Gastroesophageal sphincter (tissue), 4 donors: ENCODE measurements around the gene RAPGEF1. TPM values are rescaled to one million over a fixed set of nuclear protein-coding genes. Genes with fewer than 3 reads are reported as not detected.
A peak's percentile ranks its signal among the peaks of the same experiment; 100 is the strongest.
"Not testable (repeated sequence)": the region's sequence is repeated elsewhere in the genome, so short reads cannot be mapped to it uniquely, and the experiment has no call there.

ENCODE experiments used
- ATAC-seq: fragments of 150-250 bp; one replicate; pipeline ENCODE4 v1.9.1; 2016; ENCODE audit warnings: mild to moderate bottlenecking, moderate library complexity
- H3K27ac ChIP-seq, 4 donors: fragments of 200-600 bp; sonication (generic) in 3 of 4; 1 replicate in 3 of 4; 2 replicates in 1 of 4; pipeline ENCODE4 v1.5.1; 2016 to 2019
- H3K27me3 ChIP-seq: fragments of 200-600 bp; sonication (generic); one replicate; pipeline ENCODE4 v1.5.1; 2019
- H3K36me3 ChIP-seq, 2 donors: fragments of 200-600 bp; sonication (generic); one replicate each; pipeline ENCODE4 v1.5.1; 2019; ENCODE audit warnings: control low read depth in 1 of 2
- H3K4me1 ChIP-seq, 3 donors: fragments of 200-600 bp; sonication (generic); 1 replicate in 2 of 3; 2 replicates in 1 of 3; pipeline ENCODE4 v1.5.1; 2016 to 2019; ENCODE audit warnings: control low read depth in 2 of 3
- H3K4me3 ChIP-seq, 2 donors: fragments of 200-600 bp; sonication (generic); one replicate each; pipeline ENCODE4 v1.5.1; 2019; ENCODE audit warnings: mild to moderate bottlenecking in 1 of 2, moderate library complexity in 1 of 2
- H3K9me3 ChIP-seq, 3 donors: fragments of 200-600 bp; sonication (generic); one replicate each; pipeline ENCODE4 v1.5.1; 2017 to 2019; ENCODE audit warnings: control low read depth in 2 of 3
- EP300 ChIP-seq: sonication (generic); formaldehyde crosslinking; IDR thresholded peaks from one replicate; pipeline ENCODE4 v1.6.1; 2017; ENCODE audit warnings: antibody characterized with exemption, mild to moderate bottlenecking
- POLR2A ChIP-seq, 2 donors: fragments of 450-650 bp; IDR thresholded peaks; one replicate each; pipeline ENCODE4 v1.6.1; 2017; ENCODE audit warnings: antibody characterized with exemption in 2 of 2, mild to moderate bottlenecking in 2 of 2, moderate library complexity in 1 of 2
- POLR2AphosphoS5 ChIP-seq: sonication (generic); formaldehyde crosslinking; IDR thresholded peaks from one replicate; pipeline ENCODE4 v1.6.1; 2017; ENCODE audit warnings: antibody characterized with exemption
- WGBS, 2 donors: methylation state at CpG; one replicate each; pipeline ENCODE4 v1.1.5; 2018; ENCODE audit warnings: low coverage in 1 of 2; 5-methylcytosine and 5-hydroxymethylcytosine counted together
- total RNA-seq, 4 donors: library from RNA; depleted of rRNA; stranded (reverse); fragments of >200 nt; gene quantifications; one replicate each; pipeline ENCODE4 v1.1.0, GENCODE V29; 2016
- TF ChIP-seq, protein P1 (sequence below), 4 experiments: fragments of 200-600 bp in 2 of 4; fragments of 450-650 bp in 2 of 4; sonication (generic) in 1 of 4; IDR thresholded peaks; one replicate each; pipeline ENCODE4 v1.5.1; 2017 to 2019; ENCODE audit warnings: antibody characterized with exemption in 4 of 4, mild to moderate bottlenecking in 2 of 4, moderate library complexity in 2 of 4

Gene RAPGEF1
- total RNA-seq, 4 donors from 2014 or later: 47.5 to 162 (median 77.6) TPM

- H3K36me3 ChIP-seq: no peaks in the 10 kb centered on the region
- peak overlapping the region in 1 of 2 donors; percentile 19 for H3K4me3 ChIP-seq
- WGBS, 2 donors: 35 to 42% methylated on average over 8 to 11 of the region's 11 CpGs
- no peaks in the 10 kb centered on the region for H3K9me3 ChIP-seq
- peak overlapping the region in 2 of 4 donors; percentile 48 to 55 for H3K27ac ChIP-seq
- no peaks in the 10 kb centered on the region for H3K27me3 ChIP-seq
- TF ChIP-seq POLR2A (IDR thresholded peaks at IDR 0.05) (no peak), POLR2AphosphoS5 (no peak), EP300 (no peak)
- TF ChIP-seq, protein P1, sequence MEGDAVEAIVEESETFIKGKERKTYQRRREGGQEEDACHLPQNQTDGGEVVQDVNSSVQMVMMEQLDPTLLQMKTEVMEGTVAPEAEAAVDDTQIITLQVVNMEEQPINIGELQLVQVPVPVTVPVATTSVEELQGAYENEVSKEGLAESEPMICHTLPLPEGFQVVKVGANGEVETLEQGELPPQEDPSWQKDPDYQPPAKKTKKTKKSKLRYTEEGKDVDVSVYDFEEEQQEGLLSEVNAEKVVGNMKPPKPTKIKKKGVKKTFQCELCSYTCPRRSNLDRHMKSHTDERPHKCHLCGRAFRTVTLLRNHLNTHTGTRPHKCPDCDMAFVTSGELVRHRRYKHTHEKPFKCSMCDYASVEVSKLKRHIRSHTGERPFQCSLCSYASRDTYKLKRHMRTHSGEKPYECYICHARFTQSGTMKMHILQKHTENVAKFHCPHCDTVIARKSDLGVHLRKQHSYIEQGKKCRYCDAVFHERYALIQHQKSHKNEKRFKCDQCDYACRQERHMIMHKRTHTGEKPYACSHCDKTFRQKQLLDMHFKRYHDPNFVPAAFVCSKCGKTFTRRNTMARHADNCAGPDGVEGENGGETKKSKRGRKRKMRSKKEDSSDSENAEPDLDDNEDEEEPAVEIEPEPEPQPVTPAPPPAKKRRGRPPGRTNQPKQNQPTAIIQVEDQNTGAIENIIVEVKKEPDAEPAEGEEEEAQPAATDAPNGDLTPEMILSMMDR (IDR thresholded peaks at IDR 0.05): no peak
- ATAC-seq: no peak
- peaks cover 15 to 63% (median 20%) of the 10 kb centered on the region in 3 donors for H3K4me1 ChIP-seq
Measured at GRCh38 chr9:131682261-131682660, 57.6 kb downstream of the RAPGEF1 start.

GRCh38 chr9:131681826-131682225, 58.0 kb downstream of the RAPGEF1 start:
- WGBS, 2 donors: 57 to 61% methylated on average over 9 to 10 of the region's 10 CpGs
- not testable (repeated sequence) for ATAC-seq, H3K36me3 ChIP-seq, H3K9me3 ChIP-seq, H3K27me3 ChIP-seq
- H3K4me1 ChIP-seq: peaks cover 19 to 67% (median 22%) of the 10 kb centered on the region in 3 donors
- peak overlapping the region in 1 of 2 donors; percentile 19 for H3K4me3 ChIP-seq
- peak overlapping the region in 2 of 4 donors; percentile 48 to 55 for H3K27ac ChIP-seq

DNA sequence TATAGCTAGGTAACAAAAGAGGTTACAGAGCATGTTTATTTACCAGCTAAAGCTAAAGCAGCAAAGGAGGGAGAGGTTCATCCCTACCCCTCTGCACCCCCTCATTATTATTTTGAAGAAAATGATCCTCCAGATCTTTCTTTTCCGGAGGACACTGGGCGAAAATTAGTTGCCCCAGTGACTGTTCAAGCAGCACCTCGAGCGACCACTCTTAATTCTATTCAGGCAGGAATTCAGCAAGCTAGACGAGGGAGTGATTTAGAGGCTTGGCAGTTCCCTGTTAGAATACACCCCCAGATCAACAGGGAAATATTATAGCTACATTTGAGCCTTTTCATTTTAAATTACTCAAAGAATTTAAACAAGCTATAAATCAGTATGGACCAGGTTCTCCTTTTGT, 58.8 kb downstream of the RAPGEF1 start:
- not testable (repeated sequence) for H3K27me3 ChIP-seq, H3K27ac ChIP-seq, ATAC-seq, H3K4me3 ChIP-seq, H3K36me3 ChIP-seq, H3K9me3 ChIP-seq
- H3K4me1 ChIP-seq: peaks cover 26 to 69% (median 28%) of the 10 kb centered on the region in 3 donors
- WGBS, 2 donors: 67 to 89% methylated on average over 1 to 5 of the region's 5 CpGs

- Histone ChIP-seq H3K36me3 (no peaks in the 10 kb centered on the region), H3K9me3 (no peaks in the 10 kb centered on the region), H3K27me3 (no peaks in the 10 kb centered on the region), H3K4me3 (no peak overlapping the region), H3K4me1 (peaks cover 28 to 82% (median 41%) of the 10 kb centered on the region in 3 donors), H3K27ac (peak overlapping the region; percentile 57 to 84 (median 82))
- 61 to 81% methylated on average over 3 to 8 of the region's 12 CpGs for WGBS, 2 donors
- ATAC-seq: no peak
- no peak for TF ChIP-seq POLR2A (IDR thresholded peaks at IDR 0.05)
- TF ChIP-seq EP300: no peak
- TF ChIP-seq POLR2AphosphoS5: peak; percentile 71
Measured at GRCh38 chr9:131679261-131680020, 60.4 kb downstream of the RAPGEF1 start.

DNA sequence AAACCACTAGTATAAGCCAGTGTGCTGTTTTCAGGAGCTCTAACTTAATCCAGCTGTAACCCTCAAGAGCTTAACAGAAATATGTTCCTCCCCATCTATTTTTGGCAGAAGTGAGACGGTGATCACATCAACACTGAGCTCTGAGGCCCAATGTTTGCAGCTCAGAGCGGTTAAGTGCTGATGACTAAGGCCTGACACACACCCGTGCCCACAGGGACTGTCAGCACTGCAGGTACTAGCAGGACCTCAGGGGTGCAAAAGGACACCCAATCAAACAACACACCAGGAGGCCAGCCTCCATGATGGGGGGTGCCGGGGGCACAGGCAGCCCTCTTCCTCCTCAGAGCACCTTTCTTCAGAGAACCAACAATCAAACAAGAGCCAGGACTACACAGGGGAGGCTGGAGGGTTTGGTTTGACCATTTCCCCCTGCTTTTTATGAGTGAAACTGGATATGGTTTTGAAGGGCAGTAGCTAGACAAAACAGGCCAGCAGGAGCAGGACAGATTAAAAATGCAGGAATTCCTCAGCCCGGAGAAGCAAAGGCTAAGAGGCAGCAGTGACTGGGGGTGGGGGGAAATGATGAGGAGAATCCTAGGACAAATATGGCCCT, 61.3 kb downstream of the RAPGEF1 start:
- peak; percentile 94 for ATAC-seq
- TF ChIP-seq EP300 (no peak), POLR2AphosphoS5 (peak; percentile 88), POLR2A (IDR thresholded peaks at IDR 0.05) (no peak)
- TF ChIP-seq, protein P1 (IDR thresholded peaks at IDR 0.05): no peak
- peaks cover 28 to 90% (median 43%) of the 10 kb centered on the region in 3 donors for H3K4me1 ChIP-seq
- H3K27ac ChIP-seq: peak overlapping the region; percentile 57 to 84 (median 82)
- WGBS, 2 donors: 24% methylated on average over 3 of the region's 5 CpGs; no CpG with 5 or more reads in 1 of the 2 donors
- H3K36me3 ChIP-seq: no peaks in the 10 kb centered on the region
- H3K27me3 ChIP-seq: no peaks in the 10 kb centered on the region
- no peaks in the 10 kb centered on the region for H3K9me3 ChIP-seq
- H3K4me3 ChIP-seq: no peak overlapping the region

DNA sequence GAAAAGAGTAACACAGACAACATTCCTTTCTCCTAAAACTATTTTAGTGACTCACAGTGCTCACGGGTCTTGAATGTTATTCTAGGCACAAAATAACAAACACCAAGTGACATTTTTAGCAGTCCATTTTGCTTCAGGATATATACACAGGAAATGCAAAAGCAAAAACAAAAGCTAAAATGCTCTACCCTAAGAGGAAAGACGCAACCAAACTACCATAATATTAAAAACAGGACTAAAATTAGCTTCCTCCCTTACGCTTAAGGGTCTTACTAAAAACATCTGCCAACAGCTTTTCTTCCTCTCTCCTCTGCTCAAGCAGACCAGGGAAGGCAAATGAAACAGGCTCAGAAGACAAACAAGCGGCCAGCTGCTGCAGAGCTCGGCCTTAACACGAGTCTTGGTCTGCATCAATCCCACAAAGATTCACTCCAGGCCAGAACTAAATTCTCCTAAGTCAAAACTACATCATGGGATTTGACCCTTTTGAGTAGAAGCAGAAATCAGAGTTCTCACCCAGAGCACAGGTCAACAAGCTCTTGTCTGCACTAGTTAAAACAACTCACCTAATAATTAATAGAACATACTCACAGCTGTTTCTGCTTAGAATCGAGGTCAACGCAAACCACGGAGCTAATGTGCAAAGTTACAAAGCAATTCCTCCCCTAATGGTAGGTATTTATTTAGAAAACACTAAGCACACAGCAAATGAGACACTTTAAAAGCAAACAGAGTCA, 62.3 kb downstream of the RAPGEF1 start:
- no peaks in the 10 kb centered on the region for H3K36me3 ChIP-seq
- H3K27me3 ChIP-seq: no peaks in the 10 kb centered on the region
- WGBS, 2 donors: 8 to 15% methylated on average over 7 to 9 of the region's 9 CpGs
- H3K4me3 ChIP-seq: no peak overlapping the region
- ATAC-seq: no peak
- peak overlapping the region; percentile 68 to 84 (median 82) for H3K27ac ChIP-seq
- no peaks in the 10 kb centered on the region for H3K9me3 ChIP-seq
- no peak for TF ChIP-seq POLR2AphosphoS5
- TF ChIP-seq, protein P1 (IDR thresholded peaks at IDR 0.05): peak in 1 of 4 experiments; percentile 9
- peaks cover 28 to 91% (median 43%) of the 10 kb centered on the region in 3 donors for H3K4me1 ChIP-seq
